ENCODE results near the gene MACROD1. TPM values are rescaled to one million over a fixed set of nuclear protein-coding genes. Genes with fewer than 3 reads are reported as not detected.
A peak's percentile ranks its signal among the peaks of the same experiment; 100 is the strongest.

Gene MACROD1
- total RNA-seq, 4 donors from 2014 or later, result 28.8 to 70.7 (median 33.7) TPM

- Histone ChIP-seq H3K4me3 (peak overlapping the region in 2 of 4 donors; percentile 17 to 19), H3K4me1 (peaks cover 39 to 53% (median 46%) of the 10 kb centered on the region in 4 donors), H3K27me3 (peaks cover 0 to 4% (median 0%) of the 10 kb centered on the region in 4 donors), H3K36me3 (no peaks in the 10 kb centered on the region), H3K27ac (replicated peaks in 1 of 4) (peak overlapping the region in 3 of 4 donors; percentile 70 to 79 (median 77)), H3K9me3 (no peaks in the 10 kb centered on the region)
- intact Hi-C loops (cut with DNase I), result no loop called here
- WGBS, result 38% methylated on average over 17 of the region's 17 CpGs
- peak; percentile 98 for DNase-seq (ENCODE audit: extremely low spot score)
- TF ChIP-seq CTCF (IDR thresholded peaks at IDR 0.05) (no peak), POLR2A (IDR thresholded peaks at IDR 0.05; ENCODE audit: low read depth) (peak; percentile 43), POLR2AphosphoS5 (IDR thresholded peaks at IDR 0.05) (peak; percentile 98 to 100), EP300 (IDR thresholded peaks at IDR 0.05) (no peak)
Measured at GRCh38 chr11:64181506-64182411, 15.8 kb upstream of the MACROD1 start.

- no peak for DNase-seq (ENCODE audit: extremely low spot score)
- Histone ChIP-seq H3K4me1 (peaks cover 39 to 53% (median 46%) of the 10 kb centered on the region in 4 donors), H3K36me3 (no peaks in the 10 kb centered on the region), H3K4me3 (peak overlapping the region in 1 of 4 donors; percentile 17), H3K9me3 (no peaks in the 10 kb centered on the region), H3K27me3 (peaks cover 0 to 4% (median 0%) of the 10 kb centered on the region in 4 donors), H3K27ac (replicated peaks in 1 of 4) (peak overlapping the region in 3 of 4 donors; percentile 70 to 79 (median 77))
- WGBS, result 55% methylated on average over 5 of the region's 5 CpGs
- intact Hi-C loops (cut with DNase I), result no loop called here
- TF ChIP-seq POLR2A (IDR thresholded peaks at IDR 0.05; ENCODE audit: low read depth), result no peak
- TF ChIP-seq POLR2AphosphoS5 (IDR thresholded peaks at IDR 0.05), result no peak
- no peak for TF ChIP-seq CTCF (IDR thresholded peaks at IDR 0.05)
- TF ChIP-seq EP300 (IDR thresholded peaks at IDR 0.05), result no peak
Measured at GRCh38 chr11:64180891-64181290, 15.0 kb upstream of the MACROD1 start.

GRCh38 chr11:64178951-64179639 is 13.2 kb upstream of the MACROD1 start:
- intact Hi-C loops (cut with DNase I), result no loop called here
- Histone ChIP-seq H3K27me3 (no peaks in the 10 kb centered on the region), H3K9me3 (no peaks in the 10 kb centered on the region), H3K27ac (replicated peaks in 1 of 4) (no peak overlapping the region), H3K4me3 (no peak overlapping the region), H3K36me3 (no peaks in the 10 kb centered on the region), H3K4me1 (peaks cover 30 to 42% (median 36%) of the 10 kb centered on the region in 4 donors)
- no peak for DNase-seq (ENCODE audit: extremely low spot score)
- no peak for TF ChIP-seq CTCF (IDR thresholded peaks at IDR 0.05)
- TF ChIP-seq EP300 (IDR thresholded peaks at IDR 0.05), result no peak
- TF ChIP-seq POLR2A (IDR thresholded peaks at IDR 0.05; ENCODE audit: low read depth), result no peak
- no peak for TF ChIP-seq POLR2AphosphoS5 (IDR thresholded peaks at IDR 0.05)
- WGBS, result 96% methylated on average over 12 of the region's 12 CpGs

- H3K27me3 ChIP-seq, result no peaks in the 10 kb centered on the region
- no peaks in the 10 kb centered on the region for H3K9me3 ChIP-seq
- H3K4me3 ChIP-seq, result no peak overlapping the region
- no peak for DNase-seq (ENCODE audit: extremely low spot score)
- peaks cover 23 to 33% (median 27%) of the 10 kb centered on the region in 4 donors for H3K4me1 ChIP-seq
- intact Hi-C loops (cut with DNase I), result no loop called here
- WGBS, result 93% methylated on average over 1 of the region's 1 CpG
- no peak overlapping the region for H3K27ac ChIP-seq (replicated peaks in 1 of 4)
- no peaks in the 10 kb centered on the region for H3K36me3 ChIP-seq
- no peak for TF ChIP-seq EP300 (IDR thresholded peaks at IDR 0.05)
- TF ChIP-seq POLR2AphosphoS5 (IDR thresholded peaks at IDR 0.05), result no peak
- TF ChIP-seq CTCF (IDR thresholded peaks at IDR 0.05), result no peak
- TF ChIP-seq POLR2A (IDR thresholded peaks at IDR 0.05; ENCODE audit: low read depth), result no peak
Measured at GRCh38 chr11:64178203-64178602, 12.3 kb upstream of the MACROD1 start.

Data from esophagus muscularis mucosa (tissue), 4 donors.